K562 (cell line): ENCODE measurements around the gene UBE2B. TPM values are rescaled to one million over a fixed set of nuclear protein-coding genes. Genes with fewer than 3 reads are reported as not detected.

Source experiments
- ATAC-seq: fragments of 200-7000 bp; cut with Tn5 transposase; 3 replicates; pipeline ENCODE4 v1.9.1; 2020; ENCODE audit warnings: moderate library complexity
- BruUV-seq: library from RNA; stranded (reverse); fragments of 400-500 nt; replicated peaks from 2 replicates; lab custom pipeline; 2021; lab: Mats Ljungman, UMichigan
- CTCF ChIA-PET: fragments of 300-600 bp; formaldehyde crosslinking; extraction: SDS; loops from one replicate; lab custom pipeline; 2021; ENCODE audit warnings: low intra/inter-chr PET ratio; lab: Yijun Ruan, JAX
- POLR2A ChIA-PET: fragments of 300-600, 350-650 bp; sonication (Branson Sonifier 250); formaldehyde crosslinking; extraction: SDS; loops from one replicate; lab custom pipeline; 2021; ENCODE audit warnings: antibody characterized with exemption, inconsistent platforms; lab: Yijun Ruan, JAX
- DNase-seq, 4 experiments: peaks; one replicate each; pipeline versions ENCODE4 v3.0.0 to v3.0.0-alpha.2; 2011 to 2018; ENCODE audit warnings: low spot score in 3 of 4, mixed read lengths in 3 of 4; ENCODE audit errors: extremely low read depth in 1 of 4
- FAIRE-seq: peaks from 2 replicates; lab custom pipeline; 2011; peaks lifted over from hg19 to GRCh38; lab: Jason Lieb, UNC
- H2AFZ ChIP-seq: 2 replicates; pipeline ENCODE4 v1.6.0; 2011; ENCODE audit warnings: low read depth, low read length, control low read depth, inconsistent platforms
- H3K27ac ChIP-seq: fragments of 200-600 bp; 3 replicates; pipeline ENCODE4 v1.8.0; 2011; ENCODE audit warnings: low read depth, mild to moderate bottlenecking, control low read depth, inconsistent platforms, low read length, moderate library complexity, mixed read lengths; ENCODE audit errors: extremely low read depth
- H3K27me3 ChIP-seq, 2 experiments: fragments of 300-600 bp in 1 of 2; 2 replicates in 1 of 2; 3 replicates in 1 of 2; pipeline versions ENCODE4 v1.6.0 to v1.8.0; 2011; ENCODE audit warnings: inconsistent platforms in 2 of 2, low read length in 2 of 2, mild to moderate bottlenecking in 1 of 2, mixed read lengths in 1 of 2, moderate library complexity in 1 of 2; ENCODE audit not compliant: control insufficient read depth in 2 of 2, insufficient read depth in 2 of 2
- H3K36me3 ChIP-seq: fragments of 300-600 bp; 3 replicates; pipeline ENCODE4 v1.8.0; 2011; ENCODE audit warnings: mild to moderate bottlenecking, low read length, inconsistent platforms; ENCODE audit not compliant: control insufficient read depth, insufficient read depth
- H3K4me1 ChIP-seq, 2 experiments: fragments of 200-600 bp in 1 of 2; replicated peaks in 1 of 2; 2 replicates in 1 of 2; 3 replicates in 1 of 2; pipeline versions ENCODE4 v1.5.1 to v1.8.0; 2011; ENCODE audit warnings: inconsistent platforms in 2 of 2, low read length in 2 of 2, mild to moderate bottlenecking in 1 of 2, mixed read lengths in 1 of 2, moderate library complexity in 1 of 2; ENCODE audit not compliant: control insufficient read depth in 2 of 2, insufficient read depth in 2 of 2
- H3K4me2 ChIP-seq: 2 replicates; pipeline ENCODE4 v1.6.1; 2011; ENCODE audit warnings: low read length, control low read depth, inconsistent platforms, mixed read lengths; ENCODE audit not compliant: insufficient read depth
- H3K4me3 ChIP-seq: fragments of 200-600 bp; sonication (generic), shearing (Covaris generic); 2 replicates; pipeline ENCODE4 v1.5.1; 2016; ENCODE audit warnings: control low read depth, inconsistent platforms
- H3K79me2 ChIP-seq: fragments of 200-600 bp; 3 replicates; pipeline ENCODE4 v1.8.0; 2011; ENCODE audit warnings: low read length, inconsistent platforms; ENCODE audit not compliant: control insufficient read depth, insufficient read depth
- H3K9ac ChIP-seq, 2 experiments: 2 replicates each; pipeline versions ENCODE4 v1.6.0 to v1.6.1; 2011; ENCODE audit warnings: low read depth in 2 of 2, low read length in 2 of 2, control low read depth in 1 of 2, inconsistent platforms in 1 of 2, mild to moderate bottlenecking in 1 of 2, mixed read lengths in 1 of 2; ENCODE audit not compliant: insufficient read depth in 1 of 2
- H3K9me1 ChIP-seq: one replicate; pipeline ENCODE4 v1.6.0; 2011; ENCODE audit warnings: inconsistent platforms, mild to moderate bottlenecking, low read length, moderate library complexity; ENCODE audit not compliant: control insufficient read depth, insufficient read depth
- H3K9me3 ChIP-seq: replicated peaks from 2 replicates; pipeline ENCODE4 v1.5.1; 2011; ENCODE audit warnings: low read depth, low read length, inconsistent platforms; ENCODE audit not compliant: control insufficient read depth, insufficient read depth
- H4K20me1 ChIP-seq: replicated peaks from 2 replicates; pipeline ENCODE4 v1.6.1; 2011; ENCODE audit warnings: low read length, inconsistent platforms, mixed read lengths; ENCODE audit not compliant: control insufficient read depth, insufficient read depth
- ASH1L ChIP-seq: fragments of 450-650 bp; IDR thresholded peaks from 2 replicates; pipeline ENCODE4 v1.6.1; 2018; ENCODE audit warnings: borderline replicate concordance, mild to moderate bottlenecking, low read depth; ENCODE audit not compliant: partially characterized antibody
- CBX3 ChIP-seq, 2 experiments: IDR thresholded peaks; 1 replicate in 1 of 2; 2 replicates in 1 of 2; pipeline ENCODE4 v1.6.1; 2012; ENCODE audit warnings: inconsistent platforms in 2 of 2, low read length in 2 of 2, borderline replicate concordance in 1 of 2, control low read depth in 1 of 2
- CCAR2 ChIP-seq: fragments of 200-400 bp; formaldehyde crosslinking; IDR thresholded peaks from 2 replicates; pipeline ENCODE4 v1.6.1; 2017; ENCODE audit warnings: mild to moderate bottlenecking, low read depth, low read length
- CREM ChIP-seq: IDR thresholded peaks from 2 replicates; pipeline ENCODE4 v1.6.1; 2014; ENCODE audit warnings: antibody characterized with exemption, low read depth
- CXXC5 ChIP-seq: fragments of 250-450 bp; sonication (Bioruptor Pico); IDR thresholded peaks from 2 replicates; pipeline ENCODE4 v1.8.0; 2022; ENCODE audit warnings: inconsistent platforms, mild to moderate bottlenecking, moderate library complexity
- ELF2 ChIP-seq: fragments of 250-450 bp; sonication (Bioruptor Pico); IDR thresholded peaks from 2 replicates; pipeline ENCODE4 v1.5.0; 2021; ENCODE audit warnings: mild to moderate bottlenecking
- GATAD2A ChIP-seq: fragments of 450-650 bp; IDR thresholded peaks from 2 replicates; pipeline ENCODE4 v1.6.1; 2017
- HDAC8 ChIP-seq: fragments of 450-650 bp; IDR thresholded peaks from 2 replicates; pipeline ENCODE4 v1.6.1; 2016; ENCODE audit warnings: mild to moderate bottlenecking, missing genetic modification characterization, moderate library complexity, missing compliant biosample characterization
- KDM1A ChIP-seq, 2 experiments: fragments of 450-650 bp; IDR thresholded peaks; 2 replicates each; pipeline ENCODE4 v1.6.1; 2016; ENCODE audit warnings: mild to moderate bottlenecking in 2 of 2
- MXI1 ChIP-seq: IDR thresholded peaks from 2 replicates; pipeline ENCODE4 v1.6.1; 2011; ENCODE audit warnings: low read depth, mild to moderate bottlenecking, improper control_type of control experiment, low read length
- TCFL5 ChIP-seq: fragments of 250-450 bp; sonication (Bioruptor Pico); conservative IDR thresholded peaks from 2 replicates; pipeline ENCODE4 v1.6.1; 2021; ENCODE audit warnings: mild to moderate bottlenecking, moderate library complexity, matching md5 sums
- TEAD1 ChIP-seq, 2 experiments: fragments of 450-650 bp in 1 of 2; sonication (generic) in 1 of 2; formaldehyde crosslinking; IDR thresholded peaks; 2 replicates each; pipeline versions ENCODE4 v1.4.0 to v1.8.0; 2020 to 2022; ENCODE audit warnings: mild to moderate bottlenecking in 2 of 2, missing genetic modification reagents in 1 of 2
- ZNF23 ChIP-seq: fragments of 250-450 bp; sonication (Bioruptor Pico); IDR thresholded peaks from 2 replicates; pipeline ENCODE4 v1.4.0; 2020; ENCODE audit warnings: mild to moderate bottlenecking
- ZNF436 ChIP-seq: fragments of 250-450, 450-650 bp; sonication (Bioruptor Pico); formaldehyde crosslinking; IDR thresholded peaks from 2 replicates; pipeline ENCODE4 v1.7.0; 2020; ENCODE audit warnings: mild to moderate bottlenecking
- WGBS: fragments of 100-300 bp; shearing (Covaris generic); methylation state at CpG from one replicate; pipeline ENCODE4 v1.1.6; 2016; ENCODE audit warnings: low coverage, mixed read lengths; ENCODE audit not compliant: insufficient coverage; ENCODE audit errors: missing lambda C conversion rate; 5-methylcytosine and 5-hydroxymethylcytosine counted together
- in situ Hi-C: fragments of 300-500 bp; cut with MboI; formaldehyde crosslinking; loops from 4 replicates; pipeline ENCODE4 v1.15.0; 2018; ENCODE audit warnings: inconsistent platforms, mixed read lengths
- intact Hi-C: fragments of 100-400 bp; cut with micrococcal nuclease; formaldehyde crosslinking; loops from 2 replicates; pipeline ENCODE4 v1.14.2; 2022
- polyA plus RNA-seq, 8 experiments: library from polyadenylated mRNA; depleted of rRNA in 4 of 8; stranded (reverse) in 5 of 8; unstranded in 3 of 8; fragments of >200 nt; fragmentation: Nextera tagmentation in 2 of 8; fragmentation: Illumina TruSeq in 1 of 8; extraction: Ambion mirVana in 2 of 8; extraction: Trizol in 1 of 8; gene quantifications; 2 replicates each; pipeline versions ENCODE4 v1.2.1 to v1.2.3, GENCODE V29; 2011 to 2014; ENCODE audit warnings: inconsistent platforms in 1 of 8, missing spikeins in 1 of 8
- total RNA-seq, 7 experiments: library from RNA; depleted of rRNA in 6 of 7; stranded (reverse); fragments of >200 nt in 6 of 7; fragmentation: Illumina TruSeq in 2 of 7; extraction: Trizol in 2 of 7; gene quantifications; 2 replicates each; pipeline versions ENCODE4 v1.2.1 to v1.2.3, GENCODE V29; 2011 to 2021; ENCODE audit warnings: low replicate concordance in 1 of 7
- TF ChIP-seq, protein P1 (sequence below), 3 experiments: fragments of 200-800 bp in 1 of 3; fragments of 250-450 bp in 1 of 3; fragments of 450-650 bp in 1 of 3; sonication (Bioruptor Pico) in 1 of 3; sonication (Bioruptor generic) in 1 of 3; formaldehyde crosslinking in 1 of 3; IDR thresholded peaks; 2 replicates each; pipeline versions ENCODE4 v1.6.1 to v1.8.0; 2016 to 2022; ENCODE audit warnings: mild to moderate bottlenecking in 2 of 3, missing genetic modification characterization in 2 of 3, missing compliant biosample characterization in 1 of 3, moderate library complexity in 1 of 3
- TF ChIP-seq, protein P2 (sequence below): fragments of 450-650 bp; IDR thresholded peaks from 2 replicates; pipeline ENCODE4 v1.6.1; 2016; ENCODE audit warnings: antibody characterized with exemption

Gene UBE2B
- total and polyA plus RNA-seq, 9 of the 15 experiments (the other 6 are each of a cell fraction or from before 2014, with no cell fraction given), result 13.1 to 198 (median 75.5) TPM

DNA sequence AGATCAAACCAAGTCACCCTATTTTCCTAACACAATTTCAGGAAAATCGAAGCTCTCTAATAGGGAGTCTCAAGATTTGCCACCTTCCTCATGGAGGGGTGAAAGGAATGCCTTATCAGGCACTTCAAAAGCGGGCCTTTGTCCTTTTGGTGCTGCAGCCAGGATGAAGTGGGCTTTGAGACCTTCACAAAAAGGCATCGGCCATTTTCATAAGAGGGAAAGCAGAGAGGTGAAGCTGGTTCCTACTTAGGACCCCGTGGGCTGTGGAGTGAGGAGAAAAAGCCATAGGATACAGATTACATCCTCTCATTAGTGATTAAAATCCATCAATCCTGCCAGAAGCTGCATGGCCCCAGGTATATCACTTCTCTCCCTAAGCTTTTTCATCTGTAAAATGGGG, 39.5 kb downstream of the UBE2B start (continued):
- TF ChIP-seq, protein P1, sequence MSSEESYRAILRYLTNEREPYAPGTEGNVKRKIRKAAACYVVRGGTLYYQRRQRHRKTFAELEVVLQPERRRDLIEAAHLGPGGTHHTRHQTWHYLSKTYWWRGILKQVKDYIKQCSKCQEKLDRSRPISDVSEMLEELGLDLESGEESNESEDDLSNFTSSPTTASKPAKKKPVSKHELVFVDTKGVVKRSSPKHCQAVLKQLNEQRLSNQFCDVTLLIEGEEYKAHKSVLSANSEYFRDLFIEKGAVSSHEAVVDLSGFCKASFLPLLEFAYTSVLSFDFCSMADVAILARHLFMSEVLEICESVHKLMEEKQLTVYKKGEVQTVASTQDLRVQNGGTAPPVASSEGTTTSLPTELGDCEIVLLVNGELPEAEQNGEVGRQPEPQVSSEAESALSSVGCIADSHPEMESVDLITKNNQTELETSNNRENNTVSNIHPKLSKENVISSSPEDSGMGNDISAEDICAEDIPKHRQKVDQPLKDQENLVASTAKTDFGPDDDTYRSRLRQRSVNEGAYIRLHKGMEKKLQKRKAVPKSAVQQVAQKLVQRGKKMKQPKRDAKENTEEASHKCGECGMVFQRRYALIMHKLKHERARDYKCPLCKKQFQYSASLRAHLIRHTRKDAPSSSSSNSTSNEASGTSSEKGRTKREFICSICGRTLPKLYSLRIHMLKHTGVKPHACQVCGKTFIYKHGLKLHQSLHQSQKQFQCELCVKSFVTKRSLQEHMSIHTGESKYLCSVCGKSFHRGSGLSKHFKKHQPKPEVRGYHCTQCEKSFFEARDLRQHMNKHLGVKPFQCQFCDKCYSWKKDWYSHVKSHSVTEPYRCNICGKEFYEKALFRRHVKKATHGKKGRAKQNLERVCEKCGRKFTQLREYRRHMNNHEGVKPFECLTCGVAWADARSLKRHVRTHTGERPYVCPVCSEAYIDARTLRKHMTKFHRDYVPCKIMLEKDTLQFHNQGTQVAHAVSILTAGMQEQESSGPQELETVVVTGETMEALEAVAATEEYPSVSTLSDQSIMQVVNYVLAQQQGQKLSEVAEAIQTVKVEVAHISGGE (CRISPR knock-in tag; IDR thresholded peaks at IDR 0.05), result 0 out of 6 replicates have a peak, but pooled peaks of 1 of the 3 experiments have one; percentile 4

DNA sequence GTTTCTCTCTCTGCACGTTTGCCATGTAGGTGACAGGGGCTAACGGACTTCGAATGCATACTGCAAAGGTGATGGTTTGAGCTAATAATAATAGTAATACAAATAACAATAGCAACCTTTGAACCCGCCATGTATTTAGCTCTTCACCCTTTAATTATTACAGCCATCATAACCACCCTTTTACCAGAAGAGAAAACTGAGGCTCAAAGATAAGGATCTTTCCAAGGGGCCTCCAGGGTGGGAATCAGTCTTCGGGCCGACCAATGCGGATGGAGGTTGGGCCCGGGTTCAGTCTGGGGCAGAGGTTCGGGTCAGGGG, 39.8 kb downstream of the UBE2B start:
- H3K9me3 ChIP-seq, result no peaks in the 10 kb centered on the region
- CTCF ChIA-PET, result interaction anchor here (1.6 kb wide), 2 partner anchors 101 to 116 kb away, joined by 3 to 5 read pairs; no protein-coding TSS in a partner anchor
- no peak for TF ChIP-seq CXXC5
- no peak for TF ChIP-seq GATAD2A
- TF ChIP-seq ELF2, result no peak
- TF ChIP-seq CCAR2, result no peak
- TF ChIP-seq, protein P2, sequence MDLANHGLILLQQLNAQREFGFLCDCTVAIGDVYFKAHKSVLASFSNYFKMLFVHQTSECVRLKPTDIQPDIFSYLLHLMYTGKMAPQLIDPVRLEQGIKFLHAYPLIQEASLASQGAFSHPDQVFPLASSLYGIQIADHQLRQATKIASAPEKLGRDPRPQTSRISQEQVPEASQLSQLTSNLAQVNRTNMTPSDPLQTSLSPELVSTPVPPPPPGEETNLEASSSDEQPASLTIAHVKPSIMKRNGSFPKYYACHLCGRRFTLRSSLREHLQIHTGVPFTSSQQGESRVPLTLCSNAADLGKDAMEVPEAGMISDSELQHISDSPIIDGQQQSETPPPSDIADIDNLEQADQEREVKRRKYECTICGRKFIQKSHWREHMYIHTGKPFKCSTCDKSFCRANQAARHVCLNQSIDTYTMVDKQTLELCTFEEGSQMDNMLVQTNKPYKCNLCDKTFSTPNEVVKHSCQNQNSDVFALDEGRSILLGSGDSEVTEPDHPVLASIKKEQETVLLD, result no peak
- TF ChIP-seq MXI1, result no peak
- no peak for TF ChIP-seq ZNF436
- TF ChIP-seq TEAD1 (CRISPR knock-in tag; IDR thresholded peaks at IDR 0.05), result no peak
- no peak for TF ChIP-seq KDM1A (IDR thresholded peaks at IDR 0.05)
- TF ChIP-seq HDAC8, result no peak
- TF ChIP-seq CREM, result no peak
- TF ChIP-seq ZNF23, result no peak
- TF ChIP-seq ASH1L, result no peak
- no peak for TF ChIP-seq TCFL5 (CRISPR knock-in tag)
- TF ChIP-seq CBX3 (IDR thresholded peaks at IDR 0.05; ENCODE audit: borderline replicate concordance in 1 of 2, low read length in 2 of 2), result no peak

More for the DNA sequence above, 39.8 kb downstream of the UBE2B start:
- no peak for ATAC-seq
- Histone ChIP-seq H3K4me2 (peak overlapping the region; percentile 87), H3K4me1 (peaks cover 18 to 25% of the 10 kb centered on the region in 2 experiments), H2AFZ (peak overlapping the region; percentile 98), H3K4me3 (peak overlapping the region; percentile 84), H4K20me1 (no peaks in the 10 kb centered on the region), H3K9me1 (no peaks in the 10 kb centered on the region), H3K79me2 (peaks cover 28% of the 10 kb centered on the region), H3K27me3 (no peaks in the 10 kb centered on the region), H3K36me3 (peaks cover 25% of the 10 kb centered on the region; the same call in 2 of the 3 replicates), H3K27ac (peak overlapping the region; percentile 65), H3K9ac (peak overlapping the region; percentile 77 to 98)
- POLR2A ChIA-PET, result interaction anchor here (1.0 to 2.2 kb wide), 8 partner anchors 11 to 114 kb away, joined by 3 to 18 read pairs (median 4); partner anchors contain the start of gene JADE2
- no peak for FAIRE-seq
- no peak for DNase-seq
- in situ Hi-C loops, result loop anchor here (5.0 kb wide), 1 partner anchor 101 kb away; no protein-coding TSS in a partner anchor
- TSS peak; percentile 76 for BruUV-seq
- WGBS, result 0% methylated on average over 9 of the region's 9 CpGs
- intact Hi-C loops, result loop anchor here (2.0 to 5.0 kb wide), 4 partner anchors 56 to 166 kb away; no protein-coding TSS in a partner anchor
